GM19328 (cell line): ENCODE data around the gene IFNA10.
"Not testable (repeated sequence)": the region's sequence is repeated elsewhere in the genome, so short reads cannot be mapped to it uniquely, and the experiment has no call there.

Source experiments
- ATAC-seq: cut with Tn5 transposase; IDR thresholded peaks from one replicate; pipeline ENCODE4 v1.9.1; 2021; ENCODE audit warnings: mild to moderate bottlenecking, moderate library complexity; ENCODE audit not compliant: unreplicated experiment

IFNA10 gene

GRCh38 chr9:21194867-21195776, 11.8 kb downstream of the IFNA10 start:
- ATAC-seq, result peak; percentile 95

GRCh38 chr9:21187487-21187886, 19.5 kb downstream of the IFNA10 start, which contains the start of gene IFNA4:
Gene IFNA4 (minus strand): TSS chr9:21187587. CDS start chr9:21187531, 56 bp downstream.
- ATAC-seq, result not testable (repeated sequence)

DNA sequence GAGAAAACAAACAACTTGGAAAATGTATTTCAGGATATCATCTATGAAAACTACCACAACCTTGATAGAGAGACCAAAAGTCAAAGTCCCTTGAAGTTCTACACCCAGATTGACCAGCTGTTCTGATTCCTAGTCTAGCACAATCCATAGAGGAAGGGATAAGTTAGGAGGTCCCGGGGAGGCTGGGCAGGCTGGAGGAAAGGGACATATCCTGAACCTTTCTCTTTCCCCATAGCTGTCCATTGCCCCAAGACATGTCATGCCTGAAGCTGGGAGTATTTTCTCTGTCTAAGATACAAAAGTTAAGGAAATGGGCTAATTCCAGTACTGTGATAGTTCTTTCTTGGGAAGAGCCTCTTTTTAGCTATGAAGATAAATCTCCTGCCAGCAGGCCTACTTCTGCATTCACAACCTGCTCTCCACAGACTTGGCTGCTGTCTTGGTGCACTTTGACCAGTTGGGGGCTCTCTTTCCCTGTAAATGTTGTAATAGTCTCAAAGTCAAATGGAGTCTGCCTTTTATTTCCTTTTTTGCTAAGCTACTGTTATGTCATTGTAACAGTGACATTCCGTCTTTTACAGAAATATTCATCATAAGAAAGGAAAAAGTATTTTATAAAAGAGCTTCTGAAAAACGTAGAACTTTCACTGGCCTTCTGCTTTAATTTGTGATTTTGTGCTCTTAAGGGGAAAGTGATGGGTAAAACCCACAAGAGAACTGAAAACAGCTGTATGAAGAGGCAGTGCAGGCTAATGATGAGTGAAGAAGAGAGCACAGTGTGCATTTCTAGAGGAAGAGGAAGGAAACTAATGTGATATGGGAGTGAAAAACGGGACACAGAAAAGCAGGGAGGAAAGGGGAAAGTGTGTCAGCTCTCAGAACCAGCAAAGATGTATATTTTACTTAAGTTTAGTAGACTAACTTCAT, 23.9 kb downstream of the IFNA10 start:
- peak; percentile 90 for ATAC-seq

- ATAC-seq, result no peak
These were observed 32.3 kb downstream of the IFNA10 start for GRCh38 chr9:21174671-21175070.

DNA sequence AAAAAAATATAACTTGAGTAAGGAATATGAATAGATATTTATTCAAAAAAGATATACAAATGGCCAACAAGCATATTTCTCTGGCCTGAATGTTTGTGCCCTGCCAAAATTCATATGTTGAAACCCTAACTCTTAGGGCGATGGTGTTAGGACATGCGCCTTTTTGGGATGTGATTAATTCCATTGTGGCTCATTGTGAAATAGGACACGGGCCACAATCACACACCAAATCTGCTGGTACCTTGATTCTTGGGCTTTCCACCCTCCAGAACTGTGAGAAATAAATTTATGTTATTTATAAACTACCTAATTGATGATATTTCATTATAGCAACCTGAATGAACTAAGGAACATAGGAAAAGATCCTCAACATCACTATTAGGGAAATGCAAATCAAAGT, 34.8 kb downstream of the IFNA10 start:
- no peak for ATAC-seq

DNA sequence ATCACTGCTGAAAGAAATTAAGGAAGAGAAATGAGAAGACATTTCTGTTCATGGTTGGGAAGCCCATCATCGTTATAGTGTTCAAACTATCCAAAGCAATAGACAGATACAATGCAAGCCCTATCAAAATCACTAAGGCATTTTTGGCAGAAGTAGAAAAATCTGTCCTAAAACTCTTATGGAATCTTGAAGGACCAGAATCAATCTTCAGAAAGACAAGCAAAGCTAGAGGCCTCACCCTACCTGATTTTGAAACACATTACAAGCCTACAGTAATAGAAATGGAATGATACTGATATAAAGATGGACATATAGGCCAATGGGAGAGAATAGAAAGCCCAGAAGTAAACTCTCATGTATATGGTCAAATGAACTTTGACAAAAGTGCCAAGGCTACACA, 35.6 kb downstream of the IFNA10 start:
- no peak for ATAC-seq

DNA sequence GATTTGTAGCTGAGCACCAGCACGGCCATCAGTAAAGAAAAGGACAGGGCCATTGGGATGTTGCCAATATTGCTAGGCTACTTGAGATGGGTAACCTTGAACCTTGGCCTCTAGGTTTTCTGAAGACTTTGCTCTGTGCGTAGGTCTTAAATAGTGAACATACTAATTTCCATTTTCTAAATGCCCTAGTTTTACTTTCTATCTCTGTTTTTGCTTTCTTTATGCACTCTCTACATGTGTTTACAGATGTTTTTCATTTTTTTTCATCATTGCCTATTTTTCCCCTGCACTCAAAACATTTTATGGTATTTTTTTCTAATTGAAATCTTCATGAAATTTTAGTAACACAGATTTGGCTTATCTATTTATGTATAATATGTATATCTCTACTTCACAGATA, 40.4 kb downstream of the IFNA10 start, which contains the start of gene IFNA21:
Gene IFNA21 (minus strand): TSS at position 101 of the 400 bp plus-strand sequence. CDS start 48 bp downstream, at position 53.
- ATAC-seq, result not testable (repeated sequence)

GRCh38 chr9:21165516-21165915, 41.4 kb downstream of the IFNA10 start:
- ATAC-seq, result no peak

DNA sequence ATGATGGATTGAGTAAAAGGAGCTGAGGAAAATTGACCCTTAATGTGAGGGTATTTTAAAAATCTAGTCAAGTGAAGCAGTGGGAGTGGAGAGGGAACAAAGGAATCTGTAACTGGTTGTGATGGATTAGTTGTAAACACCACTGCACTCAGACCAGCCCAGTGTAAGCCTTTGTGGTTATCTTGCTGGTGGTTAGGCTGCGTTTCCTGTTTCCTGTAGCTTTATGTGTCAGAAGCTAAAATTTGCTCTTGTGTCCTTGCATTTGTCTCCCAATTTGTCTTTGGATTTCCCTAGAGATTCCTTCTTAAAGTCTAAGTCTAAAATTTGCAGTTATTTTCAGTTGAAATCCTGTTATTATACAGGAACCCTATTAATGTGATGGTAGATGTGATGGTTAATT, 46.8 kb downstream of the IFNA10 start:
- peak; percentile 85 for ATAC-seq
